Activated naive CD4-positive, alpha-beta T cell treated with Interleukin-2 at 50 U/mL for 16 hours (primary cell): ENCODE results near the gene PARD3B.

Experiments used
- DNase-seq: peaks from one replicate; pipeline ENCODE4 v3.0.0-alpha.2; 2020

The PARD3B gene

DNA sequence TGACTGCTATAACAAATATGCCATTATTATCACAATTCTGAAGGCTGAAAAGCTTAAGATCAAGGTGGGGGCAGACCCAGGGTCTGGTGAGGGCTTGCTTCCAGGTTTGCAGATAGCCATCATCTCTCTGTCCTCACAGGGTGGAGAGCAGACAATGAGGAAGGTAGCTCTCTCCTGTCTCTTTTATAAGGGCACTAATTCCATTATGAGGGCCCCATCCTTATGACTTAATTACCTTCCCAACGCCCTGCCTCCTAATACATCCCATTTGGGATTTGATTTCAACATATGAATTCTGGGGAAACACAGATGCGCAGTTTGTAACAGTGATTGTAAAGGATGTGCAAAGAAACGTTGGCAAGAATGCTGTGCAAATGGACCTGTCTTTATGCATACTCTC, 44.8 kb downstream of the PARD3B start:
- DNase-seq: no peak

- DNase-seq: no peak
Observed at GRCh38 chr2:204591225-204591624, 46.0 kb downstream of the PARD3B start.

DNA sequence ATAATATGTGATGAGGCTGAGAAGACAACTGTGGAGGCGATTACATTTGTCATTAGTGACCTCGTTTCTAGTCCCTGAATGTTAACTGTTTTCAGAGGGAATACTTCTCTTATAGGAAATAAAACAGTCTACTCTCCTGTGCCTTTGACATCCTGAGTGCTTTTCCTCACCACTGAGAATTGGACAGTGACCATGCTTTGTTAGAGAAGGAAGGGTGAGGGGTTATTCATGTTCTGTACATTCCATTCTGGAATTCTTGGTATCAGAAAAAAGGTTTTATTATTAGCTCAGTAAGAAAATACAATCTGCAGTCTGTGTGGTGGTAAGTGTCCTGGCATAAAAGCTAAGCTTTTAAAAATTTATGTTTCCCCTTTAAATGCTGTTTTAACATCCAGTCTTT, 58.8 kb downstream of the PARD3B start:
- no peak for DNase-seq

DNA sequence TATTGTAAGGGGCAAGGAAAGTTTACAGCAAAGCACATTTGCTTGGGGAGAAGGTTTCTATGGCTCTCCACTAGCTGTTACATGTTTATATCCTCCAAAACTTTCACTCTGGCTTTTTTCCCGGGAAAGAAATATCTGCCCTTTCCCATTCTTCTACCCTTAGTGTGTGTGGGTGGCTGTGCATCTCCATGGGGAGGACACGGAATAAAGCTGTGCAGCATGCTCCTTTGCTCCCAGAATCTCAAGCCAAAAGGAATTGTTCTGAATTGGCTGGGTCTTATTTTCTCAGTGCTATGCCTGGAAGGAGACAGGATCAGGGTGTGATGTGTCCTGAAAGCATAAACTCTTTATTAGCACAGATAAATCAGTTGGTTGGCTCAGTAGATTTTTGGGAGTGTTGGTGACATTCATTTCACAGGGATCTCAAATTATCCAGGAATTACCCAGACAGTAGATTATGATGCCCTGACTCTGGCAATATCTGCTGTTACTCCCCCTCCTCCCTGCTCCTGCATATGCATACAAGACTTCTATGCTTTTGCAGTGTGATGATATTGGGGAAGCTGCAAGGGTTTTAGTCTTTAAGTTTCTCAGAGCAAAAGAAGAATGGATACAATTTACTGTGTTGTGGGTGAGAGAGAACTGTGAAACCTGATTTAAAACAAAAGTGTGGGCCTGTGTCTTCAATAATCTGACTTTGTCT, 63.1 kb downstream of the PARD3B start:
- no peak for DNase-seq

DNA sequence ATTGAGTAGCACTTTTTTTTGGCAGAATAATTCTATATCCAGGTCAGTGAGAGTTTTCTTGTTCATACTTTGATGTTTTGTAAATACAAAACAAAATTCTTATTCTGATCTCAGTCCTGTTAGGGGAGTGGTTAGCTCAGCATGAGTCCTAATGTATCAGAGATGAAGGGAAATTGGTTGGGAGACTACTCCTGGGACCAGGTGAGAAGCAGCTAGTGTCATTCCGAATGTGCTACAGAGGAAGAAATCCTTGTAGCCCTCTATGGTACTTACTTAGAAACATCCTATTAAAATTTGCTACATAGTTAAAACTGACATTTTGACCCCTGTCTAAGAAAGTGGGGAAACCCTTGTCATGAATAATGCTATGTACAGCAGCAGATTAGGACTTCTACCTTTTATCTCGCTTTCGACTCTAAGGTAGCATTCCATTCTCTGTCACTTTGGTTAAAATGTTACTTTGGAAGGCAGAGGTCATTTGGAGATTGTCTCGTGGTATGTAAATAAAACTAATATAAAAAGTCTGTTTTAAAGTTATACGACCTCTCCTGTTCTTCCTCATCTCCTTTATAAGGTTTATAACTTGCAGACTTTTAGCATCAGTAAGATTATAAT, 65.8 kb downstream of the PARD3B start:
- no peak for DNase-seq

- no peak for DNase-seq
Observed at GRCh38 chr2:204611764-204612163, 66.5 kb downstream of the PARD3B start.

- no peak for DNase-seq
Observed at GRCh38 chr2:204613635-204614034, 68.4 kb downstream of the PARD3B start.

DNA sequence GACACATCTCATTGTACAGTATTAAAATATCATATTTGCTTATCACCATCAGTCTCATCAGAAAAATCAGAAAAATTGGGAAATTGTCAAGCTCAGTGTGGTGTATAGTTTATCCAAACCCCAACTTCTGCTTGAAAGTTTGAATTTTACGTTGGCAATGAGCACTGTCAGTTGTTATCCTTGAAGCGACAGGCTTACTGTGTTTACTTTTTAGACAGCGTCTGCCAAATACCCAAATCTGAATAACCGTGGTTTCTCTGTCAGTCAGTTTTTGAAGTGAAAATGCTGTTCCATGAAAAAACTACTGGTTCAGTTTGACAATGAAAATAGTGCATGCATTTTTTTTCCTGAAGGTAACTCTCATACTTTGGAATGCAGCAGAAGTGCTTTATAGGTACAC, 70.2 kb downstream of the PARD3B start:
- DNase-seq: no peak

GRCh38 chr2:204625135-204625534, 79.9 kb downstream of the PARD3B start:
- DNase-seq: no peak

GRCh38 chr2:204628926-204629712, 83.8 kb downstream of the PARD3B start:
- no peak for DNase-seq

DNA sequence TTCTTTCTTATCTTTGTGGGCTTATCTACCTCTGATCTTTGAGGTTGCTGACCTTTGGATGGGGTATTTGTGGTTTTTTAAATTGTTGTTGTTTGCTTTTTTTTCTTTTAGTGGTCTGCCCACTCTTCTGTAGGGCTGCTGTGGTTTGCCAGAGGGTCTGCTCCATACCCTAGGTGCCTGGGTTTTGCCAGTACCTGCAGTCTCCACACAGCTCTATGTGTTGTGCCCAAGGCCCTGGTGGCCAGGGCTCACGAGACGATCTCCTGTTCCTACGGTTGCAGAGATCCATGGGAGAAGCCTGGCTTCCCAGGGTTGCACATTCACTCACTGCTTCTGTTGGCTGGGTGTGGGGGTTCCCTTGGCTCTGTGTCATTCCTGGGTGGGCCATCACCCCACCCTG, 87.1 kb downstream of the PARD3B start:
- no peak for DNase-seq

GRCh38 chr2:204634564-204634963, 89.3 kb downstream of the PARD3B start:
- no peak for DNase-seq

- DNase-seq: no peak
Observed at GRCh38 chr2:204635478-204635877, 90.2 kb downstream of the PARD3B start.

DNA sequence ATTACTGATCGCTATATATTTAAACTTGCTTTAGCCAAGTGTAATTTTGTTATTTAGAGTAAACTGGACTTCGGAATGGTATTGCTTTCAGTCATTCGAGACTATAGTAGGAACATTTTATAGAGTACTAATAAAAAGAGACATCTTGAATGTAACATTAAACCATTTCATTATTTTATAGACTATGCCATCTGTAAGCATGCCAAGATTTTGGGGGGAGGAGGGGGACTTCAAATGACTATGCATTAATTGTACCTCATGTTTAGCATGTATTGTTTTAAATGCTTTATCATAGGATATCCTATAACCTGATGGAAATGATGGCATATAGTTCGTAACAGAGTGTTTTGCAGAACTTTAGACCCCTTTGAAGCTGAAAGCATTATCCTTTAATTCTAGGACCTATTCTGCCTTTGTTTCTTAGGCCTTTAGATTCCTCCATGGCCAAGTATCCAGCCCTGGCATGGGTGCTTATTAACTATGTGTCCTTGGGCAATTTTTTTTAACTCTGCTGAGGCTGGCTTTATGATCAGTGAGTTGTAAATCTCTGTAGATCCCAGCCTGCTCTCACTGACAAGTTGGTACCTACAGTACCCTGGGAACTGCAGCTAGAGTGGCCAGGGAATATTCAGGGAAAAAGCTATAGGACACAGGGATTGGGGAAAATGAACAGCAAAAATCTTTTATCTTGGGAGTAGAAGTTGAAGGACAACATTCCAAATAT, 93.4 kb downstream of the PARD3B start:
- no peak for DNase-seq

DNA sequence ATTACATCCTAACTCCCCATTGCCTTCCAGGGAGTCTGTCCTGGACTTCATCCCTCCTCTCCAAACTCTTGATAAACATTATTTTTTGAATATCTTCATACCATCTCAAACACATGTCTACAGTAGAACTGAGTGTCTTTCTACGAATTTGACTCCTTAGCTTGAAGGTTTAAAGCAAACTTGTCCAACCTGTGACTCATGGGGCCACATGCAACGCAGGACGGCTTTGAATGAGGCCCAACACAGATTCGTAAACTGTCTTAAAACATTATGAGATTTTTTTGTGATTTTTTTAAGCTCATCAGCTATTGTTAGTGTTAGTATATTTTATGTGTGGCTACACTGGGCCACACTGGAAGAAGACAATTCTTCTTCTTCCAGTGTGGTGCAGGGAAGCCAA, 98.1 kb downstream of the PARD3B start:
- no peak for DNase-seq

GRCh38 chr2:204645018-204645773, 99.9 kb downstream of the PARD3B start:
- DNase-seq: no peak

GRCh38 chr2:204647626-204648025, 102.4 kb downstream of the PARD3B start:
- DNase-seq: no peak

DNA sequence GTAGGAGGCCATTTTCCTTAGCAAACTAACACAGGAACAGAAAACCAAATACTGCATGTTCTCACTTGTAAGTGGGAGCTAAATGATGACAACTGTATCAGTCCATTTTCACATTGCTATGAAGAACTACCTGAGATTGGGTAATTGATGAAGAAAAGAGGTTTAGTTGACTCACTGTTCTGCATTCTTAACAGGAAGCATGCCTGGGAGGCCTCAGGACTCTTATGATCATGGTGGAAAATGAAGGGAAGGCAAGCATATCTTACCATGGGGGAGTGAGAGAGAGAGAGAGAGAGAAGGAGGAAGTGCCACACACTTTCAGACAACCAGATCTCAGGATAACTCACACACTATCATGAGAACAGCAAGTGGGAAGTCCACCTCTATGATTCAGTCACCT, 105.3 kb downstream of the PARD3B start:
- DNase-seq: no peak

DNA sequence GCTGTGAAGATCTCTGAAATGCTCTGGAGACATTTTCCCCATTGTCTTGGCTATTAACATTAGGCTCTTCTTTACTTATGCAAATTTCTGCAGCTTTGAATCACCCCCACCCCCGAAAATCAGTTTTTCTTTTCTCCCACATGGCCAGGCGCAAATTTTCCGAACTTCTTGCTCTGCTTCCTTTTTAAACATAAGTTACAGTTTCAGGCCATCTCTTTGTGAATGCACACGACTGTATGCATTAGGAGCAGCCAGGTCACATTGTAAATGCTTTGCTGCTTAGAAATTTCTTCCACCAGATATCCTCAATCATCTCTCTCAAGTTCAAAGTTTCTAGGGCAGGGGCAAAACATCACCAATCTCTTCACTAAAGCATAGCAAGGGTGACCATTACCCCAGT, 106.8 kb downstream of the PARD3B start:
- no peak for DNase-seq

- DNase-seq: no peak
Observed at GRCh38 chr2:204654669-204655068, 109.4 kb downstream of the PARD3B start.

DNA sequence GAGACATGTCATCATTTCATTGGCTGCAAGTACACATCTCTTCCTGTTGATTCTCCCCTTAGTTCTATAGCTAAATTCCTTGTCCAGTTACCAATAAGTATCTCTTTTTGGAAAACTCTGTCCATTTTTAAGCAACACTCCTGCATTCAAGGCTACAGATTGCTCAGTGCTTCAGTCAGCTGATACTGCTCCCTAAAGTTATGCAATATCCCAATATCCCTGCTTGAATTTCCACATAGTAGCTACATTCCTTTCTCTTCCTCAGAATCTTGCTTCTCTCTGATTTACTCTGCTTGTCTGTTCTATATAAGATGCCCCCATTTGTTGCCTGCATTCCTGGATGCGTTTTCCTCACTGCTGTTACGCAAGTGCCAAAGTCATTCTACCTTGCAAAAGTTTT, 109.8 kb downstream of the PARD3B start:
- DNase-seq: no peak

- DNase-seq: no peak
Observed at GRCh38 chr2:204655626-204656025, 110.4 kb downstream of the PARD3B start.

DNA sequence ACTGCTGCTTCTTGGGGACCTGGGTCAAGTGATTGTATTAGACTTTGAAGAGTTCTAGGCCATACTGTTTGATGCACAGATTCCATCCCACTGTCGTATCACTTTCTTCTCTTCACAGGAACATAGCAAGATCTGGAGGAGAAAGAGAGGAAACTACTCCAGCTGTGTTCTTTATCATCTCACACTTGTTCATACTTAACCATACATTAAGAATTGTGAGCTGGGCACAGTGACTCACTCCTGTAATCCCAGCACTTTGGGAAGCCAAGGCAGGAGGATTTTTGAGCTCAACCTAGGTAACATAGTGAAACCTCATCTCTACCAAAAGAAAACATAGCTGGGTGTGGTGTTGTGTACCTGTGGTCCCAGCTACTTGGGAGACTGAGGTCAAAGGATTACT, 111.7 kb downstream of the PARD3B start:
- DNase-seq: no peak
